ENCODE results near the gene SLC24A1. TPM values are rescaled to one million over a fixed set of nuclear protein-coding genes. Genes with fewer than 3 reads are reported as not detected.

SLC24A1 gene
- total and polyA plus RNA-seq, 10 of the 15 experiments (the other 5 are each of a cell fraction or from before 2014, with no cell fraction given), result 1.4 to 5.8 (median 3.3) TPM

DNA sequence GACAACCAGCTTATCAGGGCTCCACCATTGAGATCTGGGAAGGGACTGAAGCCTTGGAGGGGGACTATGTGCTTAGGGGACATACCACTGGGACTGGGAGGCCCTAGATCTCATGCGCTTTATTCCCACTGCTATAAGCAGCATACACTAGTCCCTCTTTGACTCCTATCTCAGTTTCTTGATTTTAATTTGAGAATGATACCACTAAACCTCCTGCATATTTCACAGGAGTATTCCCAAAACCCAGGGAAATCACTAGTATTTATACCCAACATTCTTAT, 29.2 kb downstream of the SLC24A1 start:
- RAD21 ChIA-PET (ENCODE audit: unreplicated experiment), result no interaction called here
- TF ChIP-seq, protein P1, sequence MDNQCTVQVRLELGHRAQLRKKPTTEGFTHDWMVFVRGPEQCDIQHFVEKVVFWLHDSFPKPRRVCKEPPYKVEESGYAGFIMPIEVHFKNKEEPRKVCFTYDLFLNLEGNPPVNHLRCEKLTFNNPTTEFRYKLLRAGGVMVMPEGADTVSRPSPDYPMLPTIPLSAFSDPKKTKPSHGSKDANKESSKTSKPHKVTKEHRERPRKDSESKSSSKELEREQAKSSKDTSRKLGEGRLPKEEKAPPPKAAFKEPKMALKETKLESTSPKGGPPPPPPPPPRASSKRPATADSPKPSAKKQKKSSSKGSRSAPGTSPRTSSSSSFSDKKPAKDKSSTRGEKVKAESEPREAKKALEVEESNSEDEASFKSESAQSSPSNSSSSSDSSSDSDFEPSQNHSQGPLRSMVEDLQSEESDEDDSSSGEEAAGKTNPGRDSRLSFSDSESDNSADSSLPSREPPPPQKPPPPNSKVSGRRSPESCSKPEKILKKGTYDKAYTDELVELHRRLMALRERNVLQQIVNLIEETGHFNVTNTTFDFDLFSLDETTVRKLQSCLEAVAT (IDR thresholded peaks at IDR 0.05), result no peak
- peak; percentile 67; the same call in 1 of the 2 replicates for TF ChIP-seq POLR2AphosphoS2 (IDR thresholded peaks at IDR 0.05; ENCODE audit: low read depth, low read length)
- TF ChIP-seq RCOR1 (conservative IDR thresholded peaks at IDR 0.05; ENCODE audit: low read depth, low read length), result no peak
- TF ChIP-seq DPF2 (IDR thresholded peaks at IDR 0.05), result no peak
- no peak for TF ChIP-seq RELA (IDR thresholded peaks at IDR 0.05; ENCODE audit: borderline replicate concordance, partially characterized antibody)
- no peak for TF ChIP-seq CBFB (IDR thresholded peaks at IDR 0.05; ENCODE audit: low read depth)
- TF ChIP-seq HDGF (IDR thresholded peaks at IDR 0.05), result no peak
- no peak overlapping the region for H3K4me2 ChIP-seq (ENCODE audit: control insufficient read depth, insufficient read depth)
- H3K4me3 ChIP-seq, result no peak overlapping the region
- BruUV-seq (replicated peaks), result no TSS peak
- no peaks in the 10 kb centered on the region for H4K20me1 ChIP-seq (ENCODE audit: control insufficient read depth, insufficient read depth)
- FAIRE-seq (no peak), DNase-seq (ENCODE audit: low read depth, low spot score) (no peak), ATAC-seq (peak; percentile 12; the same call in 2 of the 3 replicates)
- POLR2A ChIA-PET, result no interaction called here
- no peak overlapping the region for H3K9ac ChIP-seq (ENCODE audit: control insufficient read depth, insufficient read depth, low read length)
- in situ Hi-C loops (cut with MboI) (no loop called here), intact Hi-C loops (cut with micrococcal nuclease; ENCODE audit: unreplicated experiment) (no loop called here)
- peaks cover 0 to 29% of the 10 kb centered on the region in 2 experiments; a peak in 3 of 4 replicates for H3K36me3 ChIP-seq (ENCODE audit: control insufficient read depth in 2 of 2, insufficient read depth in 2 of 2, low read length in 1 of 2)
- peaks cover 9% of the 10 kb centered on the region for H3K4me1 ChIP-seq (ENCODE audit: control insufficient read depth, insufficient read depth, low read length)
- H3K27ac ChIP-seq (ENCODE audit: control insufficient read depth, insufficient read depth), result no peak overlapping the region
- SMC1A ChIA-PET (ENCODE audit: uncharacterized antibody, unreplicated experiment), result interaction anchor here (1.4 to 2.1 kb wide), 3 partner anchors 8 to 186 kb away, joined by 3 to 10 read pairs (median 5); no protein-coding TSS in a partner anchor
- no peaks in the 10 kb centered on the region for H3K27me3 ChIP-seq (replicated peaks in 1 of 2; ENCODE audit: control insufficient read depth in 2 of 2, insufficient read depth in 2 of 2, low read length in 1 of 2)
- CTCF ChIA-PET, result interaction anchor here (1.2 kb wide), 1 partner anchor 9 kb away, joined by 3 read pairs; no protein-coding TSS in a partner anchor
- H3K9me3 ChIP-seq (replicated peaks; ENCODE audit: control insufficient read depth, insufficient read depth, low read length), result no peaks in the 10 kb centered on the region
- WGBS (ENCODE audit: insufficient coverage, insufficient replicate concordance, low lambda C conversion rate, missing lambda C conversion rate), result 100% methylated on average over 1 of the region's 1 CpG
- H2AFZ ChIP-seq (ENCODE audit: control insufficient read depth, low read depth, low read length), result no peak overlapping the region
- H3K79me2 ChIP-seq (ENCODE audit: control insufficient read depth, insufficient read depth, low read length), result no peaks in the 10 kb centered on the region
